Kidney glomerular epithelial cell (primary cell): ENCODE results near the gene MAN1A1.

Experiments
- DNase-seq: peaks from one replicate; lab custom pipeline; 2025; lab: John Stamatoyannopoulos, UW

The MAN1A1 gene

GRCh38 chr6:119233312-119233984 is 116.1 kb downstream of the MAN1A1 start:
- no peak for DNase-seq

DNA sequence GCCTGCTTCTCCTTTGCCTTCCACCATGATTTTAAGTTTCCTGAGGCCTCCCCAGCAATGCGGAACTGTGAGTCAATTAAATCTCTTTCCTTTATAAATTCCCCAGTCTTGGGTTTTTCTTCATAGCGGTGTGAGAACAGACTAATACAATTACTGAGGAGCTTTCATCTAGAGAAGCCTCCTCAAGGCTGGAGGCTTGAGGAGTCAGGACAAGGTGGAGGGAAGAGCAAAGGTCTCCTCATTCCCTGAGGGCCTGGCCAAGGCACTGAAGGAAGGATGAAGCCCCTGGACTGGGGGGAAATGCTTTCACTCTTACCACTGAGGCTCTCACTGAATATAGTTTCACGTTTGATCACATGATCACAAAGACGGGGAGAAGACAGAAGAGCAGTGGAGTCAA is 118.2 kb downstream of the MAN1A1 start:
- no peak for DNase-seq

DNA sequence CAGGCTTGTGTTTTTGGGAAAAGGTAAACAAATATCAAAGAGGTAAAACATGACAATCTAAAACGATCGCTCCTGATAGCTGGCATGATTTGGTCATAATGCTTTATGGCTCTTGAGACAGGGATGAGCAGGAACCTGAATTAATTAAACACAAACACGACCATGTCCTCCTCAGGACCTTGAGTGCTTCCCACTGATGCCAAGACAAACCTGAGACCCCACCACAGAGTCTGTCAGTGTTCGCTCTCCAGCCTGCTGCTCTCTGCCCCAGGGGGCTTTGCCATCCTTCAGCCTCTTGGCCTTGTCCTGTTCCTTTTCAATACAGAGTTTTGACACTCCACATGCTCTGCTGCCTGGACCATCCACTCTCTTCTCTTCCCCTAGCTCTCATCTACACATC is 119.4 kb downstream of the MAN1A1 start:
- DNase-seq = no peak

- no peak for DNase-seq
Observed at GRCh38 chr6:119227377-119227776, 122.2 kb downstream of the MAN1A1 start.

GRCh38 chr6:119226089-119226488 is 123.5 kb downstream of the MAN1A1 start:
- DNase-seq = peak; percentile 2

DNA sequence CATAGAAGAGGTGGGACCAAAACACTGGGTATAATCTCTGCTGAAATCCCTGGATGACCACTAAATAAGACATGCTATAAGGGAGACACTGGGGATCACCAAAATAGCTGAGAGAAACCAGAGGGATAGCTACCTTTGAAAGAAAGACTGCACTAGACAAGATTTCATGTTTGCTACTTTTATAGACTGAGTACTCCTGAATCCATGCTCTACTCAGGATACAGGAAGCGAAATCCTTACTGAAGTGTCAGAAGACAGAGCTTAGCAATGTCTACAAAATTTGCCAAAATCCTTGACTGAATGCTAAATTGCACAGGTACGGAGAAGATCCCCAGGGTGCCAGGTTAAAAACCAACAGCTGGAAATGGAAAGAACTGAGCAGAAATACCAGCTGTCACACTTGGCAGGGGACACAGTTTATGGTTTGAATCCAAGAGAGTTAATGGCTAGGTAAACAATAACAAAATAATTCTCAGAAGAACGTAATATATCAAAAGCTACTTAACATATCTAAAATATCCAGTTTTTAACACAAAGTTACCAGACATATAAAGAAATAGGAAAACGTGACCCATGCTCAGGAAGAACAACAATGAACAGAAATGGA is 125.4 kb downstream of the MAN1A1 start:
- DNase-seq = no peak

DNA sequence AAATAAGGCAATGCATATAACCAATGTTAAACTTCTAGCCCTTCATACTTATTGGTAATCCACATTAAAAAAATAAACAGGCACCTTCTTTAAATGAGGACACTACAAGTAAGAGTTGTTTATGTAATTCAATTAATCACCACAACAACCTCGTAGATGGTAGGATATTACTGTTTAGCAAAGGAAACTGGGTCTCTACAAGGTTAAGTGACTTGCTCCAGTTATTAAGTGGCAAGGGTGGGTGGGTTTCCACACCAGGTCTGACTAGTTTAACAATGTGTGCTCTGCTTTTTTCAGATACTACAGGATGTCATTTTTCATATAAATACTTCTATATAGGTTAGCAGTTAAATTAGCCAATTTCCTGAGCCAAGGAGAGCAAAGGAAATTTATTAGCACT is 129.1 kb downstream of the MAN1A1 start:
- DNase-seq = no peak

DNA sequence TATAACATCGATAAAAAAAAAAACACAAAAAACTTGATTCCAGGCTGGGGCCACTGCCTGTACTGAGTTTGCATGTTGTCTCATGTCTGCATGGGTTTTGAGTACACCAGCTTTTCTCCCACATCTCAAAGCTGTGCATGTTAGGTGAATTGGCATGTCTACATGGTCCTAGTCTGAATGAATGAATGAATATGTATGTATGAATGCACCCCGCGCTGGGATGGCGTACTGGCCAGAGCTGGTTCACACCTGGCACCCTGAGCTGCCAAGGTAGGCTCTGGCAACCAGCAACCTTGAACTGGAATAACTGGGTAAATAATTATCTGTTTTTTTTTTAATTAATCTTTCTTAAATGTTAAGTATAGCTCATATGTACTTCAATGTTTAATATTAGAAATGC is 131.0 kb downstream of the MAN1A1 start:
- no peak for DNase-seq

DNA sequence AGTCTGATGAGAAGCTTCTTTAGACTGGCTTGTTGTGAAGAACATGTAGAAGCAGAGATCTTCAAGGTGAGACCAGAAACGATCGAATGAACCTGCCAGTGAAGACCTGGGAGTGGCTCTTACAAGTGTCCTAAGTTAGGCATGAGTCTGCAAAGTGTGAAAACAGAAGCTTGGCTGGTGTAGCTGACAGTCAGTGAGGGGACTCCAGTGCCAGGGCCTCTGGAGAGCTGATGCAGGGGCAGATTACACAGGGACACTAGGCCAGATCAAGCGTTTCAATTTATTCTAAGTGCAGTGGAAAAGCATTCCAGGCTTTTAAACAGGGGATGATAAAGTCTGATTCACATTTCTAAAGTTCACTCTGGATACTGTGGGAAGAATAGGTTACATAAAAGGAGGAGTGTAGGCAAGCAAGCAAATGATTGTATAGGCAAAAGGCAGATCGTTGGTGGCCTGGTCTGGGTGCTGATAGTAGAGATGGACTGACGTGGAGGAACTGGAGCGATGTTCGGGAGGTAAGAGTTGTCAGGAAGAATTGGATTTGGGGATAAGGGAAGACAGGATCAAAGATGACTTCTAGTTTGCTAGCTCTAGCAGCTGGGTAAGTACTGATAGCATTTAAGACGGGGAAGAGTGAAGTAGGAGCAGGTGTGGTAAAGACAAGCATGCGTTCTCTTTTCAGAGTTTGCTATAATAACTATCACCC is 133.5 kb downstream of the MAN1A1 start:
- no peak for DNase-seq

- DNase-seq = no peak
Observed at GRCh38 chr6:119215309-119215708, 134.3 kb downstream of the MAN1A1 start.

DNA sequence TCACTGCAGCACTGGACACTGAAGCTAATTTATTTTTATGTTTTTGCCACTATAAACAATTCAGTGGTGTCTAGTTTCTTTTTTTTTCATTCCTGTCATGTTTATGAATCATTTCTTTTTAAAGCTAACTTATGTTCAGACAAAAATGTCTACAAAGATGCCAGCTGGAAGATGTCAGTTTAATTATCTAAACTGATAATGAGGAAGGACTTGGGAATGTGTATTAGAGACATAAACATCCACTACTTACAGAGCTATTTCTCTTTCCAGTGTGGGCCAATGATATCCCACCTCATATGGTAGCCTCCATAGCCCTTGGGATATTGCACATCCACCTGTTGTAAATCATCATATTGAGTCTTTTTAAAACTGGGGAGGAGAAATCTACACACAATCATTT is 139.0 kb downstream of the MAN1A1 start:
- DNase-seq = no peak

GRCh38 chr6:119209452-119210205 is 139.9 kb downstream of the MAN1A1 start:
- no peak for DNase-seq

- no peak for DNase-seq
Observed at GRCh38 chr6:119207971-119208725, 141.4 kb downstream of the MAN1A1 start.

DNA sequence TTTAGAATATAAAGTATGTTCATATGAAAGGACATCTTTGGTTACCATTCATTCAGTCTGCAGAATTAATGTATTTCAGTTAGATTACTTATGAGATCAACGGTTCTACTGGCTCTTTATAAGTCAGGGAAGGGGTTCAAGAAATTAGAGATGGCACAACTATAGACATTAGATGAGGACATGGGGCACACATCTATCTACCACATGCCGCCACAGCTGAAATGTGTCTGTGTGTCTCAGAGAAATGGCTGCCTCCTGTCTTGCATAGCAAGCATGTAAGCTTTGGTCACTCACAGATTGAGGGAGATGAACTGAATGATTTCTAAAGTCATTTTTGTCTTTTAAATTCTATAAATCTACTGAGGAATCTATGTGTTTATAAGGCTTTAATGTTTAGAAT is 142.2 kb downstream of the MAN1A1 start:
- DNase-seq = no peak

DNA sequence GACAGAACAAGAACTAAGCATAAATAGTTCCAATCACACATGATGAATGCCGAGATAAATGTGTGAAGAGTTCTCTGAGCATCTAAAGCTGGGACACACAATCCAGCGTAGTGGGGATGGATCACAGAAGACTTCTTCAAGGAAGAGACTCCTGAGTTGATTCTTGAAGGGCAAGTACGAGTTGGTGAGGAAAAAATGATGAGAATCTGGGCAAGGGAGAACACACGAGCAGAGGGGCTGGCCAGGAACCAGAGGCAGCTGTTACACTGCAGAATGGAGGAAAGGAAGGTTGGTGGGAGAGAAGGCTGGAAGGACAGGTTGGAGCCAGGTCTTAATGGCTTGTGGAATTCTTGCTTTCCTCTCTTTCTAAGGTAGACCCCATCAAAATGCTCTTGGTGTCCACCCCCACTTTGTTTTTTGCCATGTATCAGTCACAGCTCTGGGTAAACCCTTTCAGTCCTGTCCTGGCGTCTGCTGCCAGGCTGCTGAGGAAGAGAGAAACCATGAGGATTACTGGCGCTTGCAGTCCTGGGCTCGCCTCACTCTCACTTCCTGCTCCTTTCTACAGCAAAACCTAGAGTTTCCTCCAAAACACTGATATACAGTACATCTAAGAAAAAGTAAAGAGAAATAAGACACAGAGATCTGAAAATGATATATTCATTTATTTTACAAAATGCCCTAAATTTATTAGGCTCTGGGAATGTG is 143.5 kb downstream of the MAN1A1 start:
- no peak for DNase-seq

DNA sequence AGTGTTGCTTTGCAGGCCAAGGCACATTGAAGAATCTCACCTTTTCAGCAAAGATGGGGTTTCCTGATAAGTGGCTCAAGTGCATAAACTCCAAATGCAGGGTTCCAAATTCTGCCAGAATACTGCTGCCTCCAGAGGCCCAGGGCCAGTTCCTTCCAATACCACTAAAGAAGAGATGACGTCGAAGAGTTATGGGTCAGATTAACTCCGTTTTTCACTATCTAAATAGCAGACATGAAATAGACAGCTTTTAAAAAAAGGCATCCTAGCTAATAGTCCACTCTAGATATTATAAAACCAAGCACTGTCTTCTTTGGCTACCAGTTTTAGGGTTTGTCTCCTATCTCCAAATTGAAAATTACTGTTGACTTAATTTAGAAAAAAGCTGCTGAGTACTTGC is 144.8 kb downstream of the MAN1A1 start:
- no peak for DNase-seq

GRCh38 chr6:119201480-119201879 is 148.1 kb downstream of the MAN1A1 start:
- DNase-seq = no peak

DNA sequence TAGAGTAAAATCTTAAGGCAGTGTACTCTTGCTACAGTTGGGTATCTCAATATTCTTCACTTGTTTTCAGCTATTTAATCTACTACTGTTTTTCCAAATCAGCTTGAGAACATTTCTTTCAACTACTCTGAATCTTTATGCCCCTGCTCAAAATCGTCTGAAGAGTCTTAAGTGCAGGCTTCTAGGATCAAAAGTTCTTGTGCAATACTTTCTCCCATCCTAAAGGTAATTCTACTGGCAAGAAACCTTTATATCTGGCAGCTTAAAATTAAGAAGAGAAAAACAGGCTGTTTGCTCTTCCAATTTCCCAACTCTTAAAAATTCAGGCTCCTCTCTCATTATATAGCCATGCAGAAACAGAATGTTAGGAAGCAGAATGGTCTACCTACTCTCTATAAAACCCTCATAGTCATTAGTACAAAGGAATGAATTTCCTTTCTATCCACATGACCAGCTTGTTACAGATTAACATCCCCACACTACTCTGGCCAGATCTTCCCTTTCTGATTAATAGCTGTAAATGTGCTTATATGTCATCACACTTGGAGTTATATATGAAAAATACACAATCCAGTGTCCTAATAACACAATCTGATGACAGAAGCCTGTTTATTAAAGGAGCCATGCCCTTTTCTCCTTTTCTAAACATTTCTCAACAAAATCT is 148.9 kb downstream of the MAN1A1 start:
- DNase-seq = peak; percentile 69

DNA sequence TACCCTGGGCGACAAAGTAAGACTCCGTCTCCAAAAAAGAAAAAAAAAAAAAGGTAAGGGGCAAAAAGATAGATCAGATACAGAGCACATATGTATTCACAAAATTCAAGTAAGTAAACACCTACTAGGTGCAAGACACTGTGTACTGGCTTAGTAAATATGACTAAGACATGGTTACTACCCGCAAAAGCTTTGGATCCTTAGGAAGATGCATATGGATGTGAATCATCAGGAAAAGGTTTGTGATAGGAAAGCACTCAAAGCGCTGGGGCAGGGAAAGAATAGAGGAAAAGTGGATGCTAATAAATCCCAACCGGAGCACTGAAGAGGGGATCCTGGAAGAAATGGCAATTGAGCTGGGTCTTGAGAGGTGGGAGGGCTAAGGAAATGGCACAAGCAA is 152.3 kb downstream of the MAN1A1 start:
- DNase-seq = no peak

DNA sequence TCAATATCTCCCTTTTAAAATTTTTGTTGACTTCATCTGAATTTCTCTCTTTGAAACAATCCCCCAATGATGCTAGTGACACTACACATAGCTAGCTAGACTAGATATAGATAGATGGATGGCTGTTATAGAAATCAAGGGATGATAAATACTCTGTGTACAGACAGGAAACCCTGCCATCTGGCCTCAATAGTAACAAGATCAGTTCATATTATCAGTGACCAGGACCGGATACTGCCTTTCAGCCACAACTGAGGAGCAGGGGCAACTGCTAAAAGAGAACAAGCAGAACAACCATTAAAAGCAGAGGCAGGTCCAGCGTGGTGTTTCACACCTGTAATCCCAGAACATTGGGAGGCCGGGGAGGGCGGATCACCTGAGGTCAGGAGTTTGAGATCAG is 152.8 kb downstream of the MAN1A1 start:
- DNase-seq = no peak

DNA sequence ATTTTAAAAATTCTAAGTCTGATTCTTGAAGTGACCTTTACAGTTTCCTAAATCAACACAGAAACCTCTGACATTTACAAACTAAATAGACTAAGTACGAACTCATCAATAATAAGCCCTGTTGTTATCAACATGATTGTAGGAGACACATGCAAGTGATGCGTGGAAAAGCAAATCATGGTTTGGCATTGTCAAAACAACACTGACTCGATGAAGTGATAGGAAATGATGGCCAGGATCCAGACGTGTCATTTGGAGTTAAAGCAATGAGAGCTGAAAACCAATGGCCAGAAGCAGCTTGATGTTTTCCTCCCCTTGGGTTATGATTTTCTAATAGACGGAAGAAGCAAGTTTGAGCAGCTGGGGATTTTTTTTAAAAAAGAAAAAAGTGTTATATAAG is 153.7 kb downstream of the MAN1A1 start:
- DNase-seq = no peak
